Cardiac muscle cell (in vitro differentiated cells and primary cell): Measurements from ENCODE around the gene DNM2. TPM values are rescaled to one million over a fixed set of nuclear protein-coding genes. Genes with fewer than 3 reads are reported as not detected.

ENCODE experiments used
- DNase-seq, 2 donors: peaks; one replicate each; pipeline versions ENCODE4 v3.0.0 to v3.0.0-alpha.2; 2010 to 2017; ENCODE audit warnings: low read depth in 1 of 2, low spot score in 1 of 2
- H3K27ac ChIP-seq: fragments of 200-600 bp; sonication (generic); 2 replicates; pipeline ENCODE4 v1.5.1; 2016
- H3K27me3 ChIP-seq: fragments of 200-600 bp; sonication (generic); 2 replicates; pipeline ENCODE4 v1.6.0; 2016; ENCODE audit warnings: control low read depth
- H3K36me3 ChIP-seq: fragments of 200-600 bp; sonication (generic); 2 replicates; pipeline ENCODE4 v1.5.1; 2016; ENCODE audit warnings: control low read depth
- H3K4me1 ChIP-seq: fragments of 200-600 bp; sonication (generic); 2 replicates; pipeline ENCODE4 v1.8.1; 2017; ENCODE audit warnings: low read depth, mild to moderate bottlenecking, mixed run types
- H3K4me3 ChIP-seq: fragments of 200-600 bp; sonication (generic); 2 replicates; pipeline ENCODE4 v1.5.1; 2016; ENCODE audit warnings: mild to moderate bottlenecking
- H3K9me3 ChIP-seq: fragments of 200-600 bp; sonication (generic); 2 replicates; pipeline ENCODE4 v1.5.1; 2017; ENCODE audit warnings: low read depth, mild to moderate bottlenecking, control low read depth
- polyA plus RNA-seq: library from polyadenylated mRNA; unstranded; fragments of >200 nt; fragmentation: Nextera tagmentation; extraction: Ambion mirVana; gene quantifications from 2 replicates; pipeline ENCODE4 v1.2.1, GENCODE V29; 2016
- total RNA-seq: library from RNA; depleted of rRNA; stranded (reverse); fragments of >200 nt; gene quantifications from 2 replicates; pipeline ENCODE4 v1.2.3, GENCODE V29; 2016
- TF ChIP-seq, protein P1 (sequence below): IDR thresholded peaks from 2 replicates; pipeline ENCODE4 v1.5.1; 2012; ENCODE audit warnings: low read depth, mild to moderate bottlenecking, low read length

DNM2 gene
- total and polyA plus RNA-seq, 2 experiments from 2014 or later, result 122 to 132 TPM

DNA sequence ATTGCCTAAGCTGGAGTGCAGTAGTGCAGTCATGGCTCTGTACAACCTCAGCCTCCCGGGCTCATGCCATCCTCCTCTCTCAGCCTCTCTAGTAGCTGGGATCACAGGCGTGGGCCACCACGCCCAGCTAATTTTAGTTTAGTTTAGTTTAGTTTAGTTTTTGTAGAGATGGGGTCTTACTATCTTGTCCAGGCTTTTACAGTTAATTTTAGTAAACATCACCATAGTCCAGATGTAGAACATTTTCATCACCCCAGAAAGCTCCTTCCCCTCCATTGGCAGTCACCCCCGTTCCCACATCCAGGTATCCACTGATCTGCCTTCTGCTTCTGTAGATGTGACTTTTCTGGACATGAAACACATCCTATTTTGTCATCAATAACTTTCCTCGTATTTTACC, 41.1 kb downstream of the DNM2 start:
- H3K4me1 ChIP-seq, result no peaks in the 10 kb centered on the region
- no peaks in the 10 kb centered on the region for H3K9me3 ChIP-seq
- peak overlapping the region; percentile 54 for H3K27ac ChIP-seq
- TF ChIP-seq, protein P1, sequence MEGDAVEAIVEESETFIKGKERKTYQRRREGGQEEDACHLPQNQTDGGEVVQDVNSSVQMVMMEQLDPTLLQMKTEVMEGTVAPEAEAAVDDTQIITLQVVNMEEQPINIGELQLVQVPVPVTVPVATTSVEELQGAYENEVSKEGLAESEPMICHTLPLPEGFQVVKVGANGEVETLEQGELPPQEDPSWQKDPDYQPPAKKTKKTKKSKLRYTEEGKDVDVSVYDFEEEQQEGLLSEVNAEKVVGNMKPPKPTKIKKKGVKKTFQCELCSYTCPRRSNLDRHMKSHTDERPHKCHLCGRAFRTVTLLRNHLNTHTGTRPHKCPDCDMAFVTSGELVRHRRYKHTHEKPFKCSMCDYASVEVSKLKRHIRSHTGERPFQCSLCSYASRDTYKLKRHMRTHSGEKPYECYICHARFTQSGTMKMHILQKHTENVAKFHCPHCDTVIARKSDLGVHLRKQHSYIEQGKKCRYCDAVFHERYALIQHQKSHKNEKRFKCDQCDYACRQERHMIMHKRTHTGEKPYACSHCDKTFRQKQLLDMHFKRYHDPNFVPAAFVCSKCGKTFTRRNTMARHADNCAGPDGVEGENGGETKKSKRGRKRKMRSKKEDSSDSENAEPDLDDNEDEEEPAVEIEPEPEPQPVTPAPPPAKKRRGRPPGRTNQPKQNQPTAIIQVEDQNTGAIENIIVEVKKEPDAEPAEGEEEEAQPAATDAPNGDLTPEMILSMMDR, result no peak
- no peak for DNase-seq
- H3K4me3 ChIP-seq, result no peak overlapping the region
- no peaks in the 10 kb centered on the region for H3K36me3 ChIP-seq
- no peaks in the 10 kb centered on the region for H3K27me3 ChIP-seq

DNA sequence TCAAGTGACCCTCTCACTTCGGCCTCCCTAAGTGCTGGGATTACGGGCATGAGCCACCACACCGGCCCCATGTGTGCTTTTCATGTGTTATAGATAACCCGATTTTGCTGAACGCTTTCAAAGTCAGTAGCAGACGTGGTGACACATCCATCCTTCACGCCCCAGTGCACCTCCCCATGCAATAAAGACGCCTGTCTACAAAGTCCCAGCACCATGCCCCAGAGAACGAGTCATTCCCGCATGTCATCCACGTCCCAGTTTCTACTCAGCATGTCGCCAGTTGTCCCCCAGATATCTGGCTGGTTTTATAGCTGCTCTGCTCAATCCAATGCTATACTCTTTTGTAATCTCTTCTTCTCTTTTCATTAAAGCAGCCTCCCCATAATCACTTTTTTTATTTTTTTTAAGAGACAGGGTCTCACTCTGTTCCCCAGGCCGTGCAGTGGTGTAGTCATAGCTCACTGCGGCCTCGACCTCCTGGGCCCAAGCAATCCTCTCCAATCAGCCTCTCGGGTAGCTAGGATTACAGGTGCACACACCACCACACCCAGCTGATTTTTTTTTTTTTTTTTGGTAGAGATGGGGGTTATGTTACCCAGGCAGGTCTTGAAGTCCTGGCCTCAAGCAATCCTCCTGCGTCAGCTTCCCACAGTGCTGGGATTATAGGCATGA, 42.5 kb downstream of the DNM2 start:
- TF ChIP-seq, protein P1, result no peak
- Histone ChIP-seq H3K4me1 (no peaks in the 10 kb centered on the region), H3K27me3 (no peaks in the 10 kb centered on the region), H3K4me3 (no peak overlapping the region), H3K36me3 (no peaks in the 10 kb centered on the region), H3K9me3 (no peaks in the 10 kb centered on the region), H3K27ac (peak overlapping the region; percentile 48)
- peak in 1 of 2 donors; percentile 15 for DNase-seq

DNA sequence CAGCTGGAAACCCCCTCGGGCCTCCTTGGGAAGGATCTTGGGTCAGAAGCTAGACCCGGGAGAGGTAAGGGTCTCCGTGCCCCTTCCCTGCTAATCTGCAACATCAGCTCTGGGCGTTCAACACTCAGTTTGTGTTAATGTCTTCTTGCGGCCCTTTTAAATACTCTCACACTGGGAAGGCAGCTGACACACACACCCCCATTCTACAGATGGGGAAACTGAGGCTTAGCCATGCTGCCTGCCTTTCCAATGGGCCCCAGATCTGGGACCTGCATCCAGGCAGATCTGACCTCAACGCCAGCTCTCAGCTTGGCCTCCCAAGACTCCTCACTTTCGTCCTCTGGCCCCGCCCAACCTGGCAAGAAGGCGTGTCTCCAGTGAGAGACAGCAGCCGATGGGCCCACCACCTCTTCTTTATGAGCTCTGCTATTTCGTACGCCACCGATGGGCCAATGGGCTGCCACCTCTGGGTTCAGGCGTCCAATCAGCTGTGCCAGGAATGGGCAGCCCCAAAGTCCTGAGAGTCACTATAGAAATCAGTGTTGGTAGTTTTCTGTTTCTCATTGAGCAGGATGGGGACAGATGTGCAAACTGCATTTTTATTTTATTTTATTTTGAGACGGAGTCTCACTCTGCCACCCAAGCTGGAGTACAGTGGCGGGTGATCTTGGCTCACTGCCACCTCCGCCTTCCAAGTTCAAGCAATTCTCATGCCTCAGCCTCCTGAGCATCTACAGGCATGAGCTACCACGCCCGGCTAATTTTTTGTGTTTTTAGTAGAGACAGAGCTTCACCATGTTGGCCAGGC, 43.8 kb downstream of the DNM2 start:
- TF ChIP-seq, protein P1, result no peak

DNA sequence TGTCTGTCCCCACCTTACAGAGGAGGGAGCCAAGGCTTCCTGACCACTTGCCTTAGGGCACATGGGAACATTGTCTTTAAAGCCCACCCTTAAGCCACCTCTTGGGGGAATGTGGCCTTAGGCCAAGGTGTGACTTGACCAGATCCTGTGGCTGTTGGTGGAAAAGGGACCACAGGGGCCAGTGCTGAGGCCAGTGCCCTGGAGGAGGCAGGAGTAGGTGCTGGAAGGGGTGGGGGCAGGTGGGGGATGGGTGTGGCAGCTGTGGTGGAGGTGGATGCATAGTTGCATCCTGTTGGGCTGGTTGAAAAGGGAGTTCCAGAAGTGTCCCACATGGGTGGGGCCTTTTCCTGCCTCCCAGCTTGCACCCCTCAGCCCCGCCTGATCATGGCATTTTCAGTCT, 44.8 kb downstream of the DNM2 start:
- TF ChIP-seq, protein P1, result no peak
- H3K27ac ChIP-seq, result no peak overlapping the region
- no peak for DNase-seq
- H3K4me3 ChIP-seq, result no peak overlapping the region
- no peaks in the 10 kb centered on the region for H3K27me3 ChIP-seq
- H3K4me1 ChIP-seq, result no peaks in the 10 kb centered on the region
- no peaks in the 10 kb centered on the region for H3K9me3 ChIP-seq
- no peaks in the 10 kb centered on the region for H3K36me3 ChIP-seq

More for the DNA sequence above, 43.8 kb downstream of the DNM2 start:
- DNase-seq, result no peak
- Histone ChIP-seq H3K36me3 (no peaks in the 10 kb centered on the region), H3K4me1 (no peaks in the 10 kb centered on the region), H3K27ac (no peak overlapping the region), H3K4me3 (no peak overlapping the region), H3K27me3 (no peaks in the 10 kb centered on the region), H3K9me3 (no peaks in the 10 kb centered on the region)

DNA sequence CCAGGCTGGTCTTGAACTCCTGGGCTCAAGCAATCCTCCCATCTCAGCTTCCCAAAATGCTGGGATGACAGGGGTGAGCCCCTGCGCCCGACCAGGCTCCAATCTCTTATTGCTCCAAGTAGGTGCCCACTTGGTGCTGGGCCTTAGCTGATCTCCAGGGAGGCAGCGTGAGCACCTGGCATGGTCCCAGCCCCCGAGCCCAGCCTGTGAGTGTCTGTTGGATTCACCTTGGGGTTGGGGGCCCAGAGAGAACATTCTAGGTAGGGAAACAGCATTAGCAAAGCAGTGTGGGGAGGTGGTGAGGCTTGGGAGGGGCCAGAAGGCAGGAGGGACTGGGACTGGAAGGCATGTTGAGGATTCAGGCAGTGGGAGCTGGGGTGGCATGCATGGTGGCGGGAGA, 45.5 kb downstream of the DNM2 start:
- no peaks in the 10 kb centered on the region for H3K36me3 ChIP-seq
- no peaks in the 10 kb centered on the region for H3K4me1 ChIP-seq
- DNase-seq, result no peak
- TF ChIP-seq, protein P1, result no peak
- H3K27me3 ChIP-seq, result no peaks in the 10 kb centered on the region
- no peak overlapping the region for H3K27ac ChIP-seq
- H3K9me3 ChIP-seq, result no peaks in the 10 kb centered on the region
- H3K4me3 ChIP-seq, result no peak overlapping the region
